HCT116 (cell line): ENCODE data around the gene LRP2. TPM values are rescaled to one million over a fixed set of nuclear protein-coding genes. Genes with fewer than 3 reads are reported as not detected.

Experiments used
- ATAC-seq: fragments of 200-7000 bp; cut with Tn5 transposase; 2 replicates; pipeline ENCODE4 v1.9.1; 2020; ENCODE audit warnings: mild to moderate bottlenecking, moderate library complexity
- BruUV-seq: library from RNA; stranded (reverse); fragments of 400-500 nt; replicated peaks from 2 replicates; lab custom pipeline; 2021; lab: Mats Ljungman, UMichigan
- CTCF ChIA-PET: fragments of 300-600 bp; sonication (Branson Sonifier 250); formaldehyde crosslinking; loops from one replicate; lab custom pipeline; 2021; ENCODE audit warnings: antibody characterized with exemption; lab: Charles Lee
- POLR2A ChIA-PET: fragments of 300-600, 350-600 bp; sonication (Branson Sonifier 250); formaldehyde crosslinking; loops from one replicate; lab custom pipeline; 2021; ENCODE audit warnings: antibody characterized with exemption; lab: Charles Lee
- RAD21 ChIA-PET, 2 experiments: fragments of 300-600 bp; sonication (Branson Sonifier 250); formaldehyde crosslinking; loops; one replicate each; lab custom pipeline; 2023; ENCODE audit warnings: low total read pairs in 2 of 2; ENCODE audit not compliant: uncharacterized antibody in 2 of 2, unreplicated experiment in 2 of 2, low non-redundant PET in 1 of 2; lab: Charles Lee
- DNase-seq: peaks from one replicate; pipeline ENCODE4 v3.0.0-alpha.2; 2010; ENCODE audit warnings: low read depth, low spot score
- H2AFZ ChIP-seq: fragments of 200-600 bp; shearing (Covaris generic), sonication (generic); 2 replicates; pipeline ENCODE4 v1.6.1; 2017; ENCODE audit warnings: low read depth, mixed run types, mixed read lengths, antibody characterized with exemption, low read length; ENCODE audit not compliant: poor library complexity, severe bottlenecking
- H3K27ac ChIP-seq: 2 replicates; pipeline ENCODE4 v1.5.1; 2012; ENCODE audit warnings: low read depth, low read length
- H3K27me3 ChIP-seq: fragments of 200-600 bp; sonication (generic); 2 replicates; pipeline ENCODE4 v1.6.1; 2016; ENCODE audit warnings: mixed run types, low read length, mixed read lengths; ENCODE audit not compliant: insufficient read depth
- H3K36me3 ChIP-seq, 2 experiments: fragments of 200-500 bp in 1 of 2; fragments of 200-600 bp in 1 of 2; sonication (Bioruptor generic) in 1 of 2; sonication (generic) in 1 of 2; 2 replicates each; pipeline versions ENCODE4 v1.5.1 to v1.6.1; 2014 to 2016; ENCODE audit warnings: low read length in 2 of 2, inconsistent platforms in 1 of 2, mixed read lengths in 1 of 2, mixed run types in 1 of 2; ENCODE audit not compliant: insufficient read depth in 2 of 2, control insufficient read depth in 1 of 2
- H3K4me1 ChIP-seq, 2 experiments: fragments of 200-600 bp in 1 of 2; sonication (generic) in 1 of 2; 2 replicates each; pipeline versions ENCODE4 v1.5.1 to v1.6.1; 2012 to 2017; ENCODE audit warnings: low read length in 2 of 2, inconsistent platforms in 1 of 2, mild to moderate bottlenecking in 1 of 2, mixed read lengths in 1 of 2, mixed run types in 1 of 2, moderate library complexity in 1 of 2; ENCODE audit not compliant: insufficient read depth in 2 of 2, control insufficient read depth in 1 of 2
- H3K4me2 ChIP-seq: fragments of 200-600 bp; sonication (generic); 2 replicates; pipeline ENCODE4 v1.6.1; 2017; ENCODE audit warnings: mixed run types, low read length, mixed read lengths
- H3K4me3 ChIP-seq, 2 experiments: fragments of 200-600 bp in 1 of 2; sonication (generic) in 1 of 2; replicated peaks in 1 of 2; 2 replicates each; pipeline ENCODE4 v1.5.1; 2011 to 2016; ENCODE audit warnings: low read length in 2 of 2, control low read depth in 1 of 2, low read depth in 1 of 2, mild to moderate bottlenecking in 1 of 2, mixed read lengths in 1 of 2, mixed run types in 1 of 2
- H3K79me2 ChIP-seq: fragments of 200-600 bp; sonication (generic); 2 replicates; pipeline ENCODE4 v1.6.1; 2017; ENCODE audit warnings: mild to moderate bottlenecking, mixed run types, low read length, moderate library complexity, mixed read lengths; ENCODE audit not compliant: insufficient read depth
- H3K9ac ChIP-seq: fragments of 200-600 bp; sonication (generic); 2 replicates; pipeline ENCODE4 v1.6.1; 2016; ENCODE audit warnings: low read length, mixed read lengths
- H3K9me2 ChIP-seq: fragments of 200-600 bp; sonication (generic), shearing (Covaris generic); 2 replicates; pipeline ENCODE4 v1.6.1; 2017; ENCODE audit warnings: mixed run types, mild to moderate bottlenecking, moderate library complexity; ENCODE audit not compliant: insufficient read depth
- H3K9me3 ChIP-seq, 2 experiments: fragments of 200-500 bp in 1 of 2; fragments of 200-600 bp in 1 of 2; sonication (Bioruptor generic) in 1 of 2; sonication (generic) in 1 of 2; 2 replicates each; pipeline ENCODE4 v1.6.1; 2014 to 2017; ENCODE audit warnings: low read length in 2 of 2, mixed read lengths in 2 of 2, inconsistent platforms in 1 of 2, low read depth in 1 of 2, mild to moderate bottlenecking in 1 of 2, mixed run types in 1 of 2, moderate library complexity in 1 of 2; ENCODE audit not compliant: control insufficient read depth in 1 of 2, insufficient read depth in 1 of 2
- H4K20me1 ChIP-seq: fragments of 200-600 bp; sonication (generic), shearing (Covaris generic); 2 replicates; pipeline ENCODE4 v1.6.1; 2017; ENCODE audit warnings: mixed run types, mild to moderate bottlenecking, moderate library complexity; ENCODE audit not compliant: insufficient read depth
- CBX3 ChIP-seq: IDR thresholded peaks from 2 replicates; pipeline ENCODE4 v1.6.1; 2012; ENCODE audit warnings: low read depth
- EGR1 ChIP-seq: IDR thresholded peaks from 2 replicates; pipeline ENCODE4 v1.6.1; 2012; ENCODE audit warnings: low read depth
- ELF1 ChIP-seq: IDR thresholded peaks from 2 replicates; pipeline ENCODE4 v1.6.1; 2012; ENCODE audit warnings: low read depth, borderline replicate concordance
- EZH2phosphoT487 ChIP-seq: fragments of 200-600 bp; IDR thresholded peaks from 2 replicates; pipeline ENCODE4 v1.6.1; 2018; ENCODE audit warnings: antibody characterized with exemption, borderline replicate concordance
- FOSL1 ChIP-seq: IDR thresholded peaks from 2 replicates; pipeline ENCODE4 v1.6.1; 2012; ENCODE audit warnings: low read depth
- JUND ChIP-seq: IDR thresholded peaks from 2 replicates; pipeline ENCODE4 v1.6.1; 2012
- POLR2AphosphoS5 ChIP-seq: IDR thresholded peaks from 2 replicates; pipeline ENCODE4 v1.6.1; 2011; ENCODE audit warnings: mild to moderate bottlenecking, low read depth, low read length, moderate library complexity
- RAD21 ChIP-seq: IDR thresholded peaks from 2 replicates; pipeline ENCODE4 v1.6.1; 2012; ENCODE audit warnings: low read depth, mild to moderate bottlenecking
- SIN3A ChIP-seq: IDR thresholded peaks from 2 replicates; pipeline ENCODE4 v1.6.1; 2012; ENCODE audit warnings: low read depth
- SRF ChIP-seq: IDR thresholded peaks from 2 replicates; pipeline ENCODE4 v1.6.1; 2012; ENCODE audit warnings: low read depth
- TCF7L2 ChIP-seq: IDR thresholded peaks from 2 replicates; pipeline ENCODE4 v1.7.0; 2011; ENCODE audit warnings: borderline replicate concordance, inconsistent platforms; ENCODE audit not compliant: insufficient read depth, insufficient read length; ENCODE audit errors: extremely low read depth
- YY1 ChIP-seq: IDR thresholded peaks from 2 replicates; pipeline ENCODE4 v1.6.1; 2011; ENCODE audit warnings: low read length, low read depth, moderate library complexity, mild to moderate bottlenecking; ENCODE audit not compliant: insufficient replicate concordance; ENCODE audit errors: extremely low read depth
- ZNF274 ChIP-seq: fragments of 200-500 bp; sonication (Bioruptor generic); IDR thresholded peaks from 2 replicates; pipeline ENCODE4 v1.6.1; 2014; ENCODE audit warnings: mild to moderate bottlenecking, low read depth, low read length, inconsistent platforms
- intact Hi-C: fragments of 100-400 bp; cut with micrococcal nuclease; formaldehyde crosslinking; loops from 2 replicates; pipeline ENCODE4 v1.10.0; 2022
- total RNA-seq: library from RNA; stranded (reverse); gene quantifications from one replicate; pipeline ENCODE4 v1.2.1, GENCODE V29; 2021; ENCODE audit not compliant: unreplicated experiment
- TF ChIP-seq, protein P1 (sequence below): IDR thresholded peaks from 2 replicates; pipeline ENCODE4 v1.6.1; 2012; ENCODE audit warnings: low read depth
- TF ChIP-seq, protein P2 (sequence below): IDR thresholded peaks from 2 replicates; pipeline ENCODE4 v1.6.1; 2012
- TF ChIP-seq, protein P3 (sequence below): IDR thresholded peaks from 2 replicates; pipeline ENCODE4 v1.6.1; 2011; ENCODE audit warnings: mild to moderate bottlenecking, low read length, moderate library complexity; ENCODE audit not compliant: insufficient replicate concordance; ENCODE audit errors: extremely low read depth
- TF ChIP-seq, protein P4 (sequence below), 3 experiments: fragments of 200-600 bp in 1 of 3; sonication (generic) in 1 of 3; IDR thresholded peaks in 2 of 3; conservative IDR thresholded peaks in 1 of 3; 2 replicates each; pipeline ENCODE4 v1.5.1; 2012 to 2017; ENCODE audit warnings: low read depth in 2 of 3, low read length in 2 of 3, antibody characterized with exemption in 1 of 3, borderline replicate concordance in 1 of 3, control low read depth in 1 of 3, mild to moderate bottlenecking in 1 of 3, mixed read lengths in 1 of 3, mixed run types in 1 of 3, moderate library complexity in 1 of 3; ENCODE audit not compliant: insufficient read depth in 1 of 3

LRP2 gene
- total RNA-seq, 1 experiment from 2014 or later = 0.20 TPM

DNA sequence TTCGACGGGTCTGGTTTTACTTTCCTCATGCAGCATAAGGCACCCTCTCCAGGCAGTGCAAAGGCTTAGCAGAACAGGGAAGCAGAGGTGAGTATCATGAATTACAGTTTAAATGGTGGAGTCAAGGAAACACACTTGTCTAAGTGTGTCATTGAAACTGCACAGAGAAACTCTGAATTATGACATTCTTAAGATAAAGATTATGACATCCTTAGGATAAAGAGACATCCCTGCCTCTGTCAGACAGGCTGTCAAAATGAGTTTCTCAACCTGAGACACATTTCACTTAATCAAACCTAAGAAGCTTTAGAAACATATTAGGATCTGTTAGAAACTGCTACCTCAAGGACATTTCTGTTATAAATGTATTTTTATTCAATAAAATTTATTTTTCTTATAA is 179.8 kb downstream of the LRP2 start:
- ChIA-PET CTCF (no interaction called here), POLR2A (no interaction called here), RAD21 (no interaction called here)
- no peak for ATAC-seq
- TF ChIP-seq ELF1 (no peak), SIN3A (no peak), YY1 (no peak), ZNF274 (no peak), EGR1 (no peak), TCF7L2 (no peak), EZH2phosphoT487 (no peak), FOSL1 (no peak), POLR2AphosphoS5 (no peak), RAD21 (no peak), SRF (no peak), JUND (no peak), CBX3 (no peak)
- TF ChIP-seq, protein P1, sequence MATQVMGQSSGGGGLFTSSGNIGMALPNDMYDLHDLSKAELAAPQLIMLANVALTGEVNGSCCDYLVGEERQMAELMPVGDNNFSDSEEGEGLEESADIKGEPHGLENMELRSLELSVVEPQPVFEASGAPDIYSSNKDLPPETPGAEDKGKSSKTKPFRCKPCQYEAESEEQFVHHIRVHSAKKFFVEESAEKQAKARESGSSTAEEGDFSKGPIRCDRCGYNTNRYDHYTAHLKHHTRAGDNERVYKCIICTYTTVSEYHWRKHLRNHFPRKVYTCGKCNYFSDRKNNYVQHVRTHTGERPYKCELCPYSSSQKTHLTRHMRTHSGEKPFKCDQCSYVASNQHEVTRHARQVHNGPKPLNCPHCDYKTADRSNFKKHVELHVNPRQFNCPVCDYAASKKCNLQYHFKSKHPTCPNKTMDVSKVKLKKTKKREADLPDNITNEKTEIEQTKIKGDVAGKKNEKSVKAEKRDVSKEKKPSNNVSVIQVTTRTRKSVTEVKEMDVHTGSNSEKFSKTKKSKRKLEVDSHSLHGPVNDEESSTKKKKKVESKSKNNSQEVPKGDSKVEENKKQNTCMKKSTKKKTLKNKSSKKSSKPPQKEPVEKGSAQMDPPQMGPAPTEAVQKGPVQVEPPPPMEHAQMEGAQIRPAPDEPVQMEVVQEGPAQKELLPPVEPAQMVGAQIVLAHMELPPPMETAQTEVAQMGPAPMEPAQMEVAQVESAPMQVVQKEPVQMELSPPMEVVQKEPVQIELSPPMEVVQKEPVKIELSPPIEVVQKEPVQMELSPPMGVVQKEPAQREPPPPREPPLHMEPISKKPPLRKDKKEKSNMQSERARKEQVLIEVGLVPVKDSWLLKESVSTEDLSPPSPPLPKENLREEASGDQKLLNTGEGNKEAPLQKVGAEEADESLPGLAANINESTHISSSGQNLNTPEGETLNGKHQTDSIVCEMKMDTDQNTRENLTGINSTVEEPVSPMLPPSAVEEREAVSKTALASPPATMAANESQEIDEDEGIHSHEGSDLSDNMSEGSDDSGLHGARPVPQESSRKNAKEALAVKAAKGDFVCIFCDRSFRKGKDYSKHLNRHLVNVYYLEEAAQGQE = no peak
- TF ChIP-seq, protein P2, sequence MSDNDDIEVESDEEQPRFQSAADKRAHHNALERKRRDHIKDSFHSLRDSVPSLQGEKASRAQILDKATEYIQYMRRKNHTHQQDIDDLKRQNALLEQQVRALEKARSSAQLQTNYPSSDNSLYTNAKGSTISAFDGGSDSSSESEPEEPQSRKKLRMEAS = no peak
- TF ChIP-seq, protein P3, sequence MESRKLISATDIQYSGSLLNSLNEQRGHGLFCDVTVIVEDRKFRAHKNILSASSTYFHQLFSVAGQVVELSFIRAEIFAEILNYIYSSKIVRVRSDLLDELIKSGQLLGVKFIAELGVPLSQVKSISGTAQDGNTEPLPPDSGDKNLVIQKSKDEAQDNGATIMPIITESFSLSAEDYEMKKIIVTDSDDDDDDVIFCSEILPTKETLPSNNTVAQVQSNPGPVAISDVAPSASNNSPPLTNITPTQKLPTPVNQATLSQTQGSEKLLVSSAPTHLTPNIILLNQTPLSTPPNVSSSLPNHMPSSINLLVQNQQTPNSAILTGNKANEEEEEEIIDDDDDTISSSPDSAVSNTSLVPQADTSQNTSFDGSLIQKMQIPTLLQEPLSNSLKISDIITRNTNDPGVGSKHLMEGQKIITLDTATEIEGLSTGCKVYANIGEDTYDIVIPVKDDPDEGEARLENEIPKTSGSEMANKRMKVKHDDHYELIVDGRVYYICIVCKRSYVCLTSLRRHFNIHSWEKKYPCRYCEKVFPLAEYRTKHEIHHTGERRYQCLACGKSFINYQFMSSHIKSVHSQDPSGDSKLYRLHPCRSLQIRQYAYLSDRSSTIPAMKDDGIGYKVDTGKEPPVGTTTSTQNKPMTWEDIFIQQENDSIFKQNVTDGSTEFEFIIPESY = no peak
- TF ChIP-seq, protein P4, sequence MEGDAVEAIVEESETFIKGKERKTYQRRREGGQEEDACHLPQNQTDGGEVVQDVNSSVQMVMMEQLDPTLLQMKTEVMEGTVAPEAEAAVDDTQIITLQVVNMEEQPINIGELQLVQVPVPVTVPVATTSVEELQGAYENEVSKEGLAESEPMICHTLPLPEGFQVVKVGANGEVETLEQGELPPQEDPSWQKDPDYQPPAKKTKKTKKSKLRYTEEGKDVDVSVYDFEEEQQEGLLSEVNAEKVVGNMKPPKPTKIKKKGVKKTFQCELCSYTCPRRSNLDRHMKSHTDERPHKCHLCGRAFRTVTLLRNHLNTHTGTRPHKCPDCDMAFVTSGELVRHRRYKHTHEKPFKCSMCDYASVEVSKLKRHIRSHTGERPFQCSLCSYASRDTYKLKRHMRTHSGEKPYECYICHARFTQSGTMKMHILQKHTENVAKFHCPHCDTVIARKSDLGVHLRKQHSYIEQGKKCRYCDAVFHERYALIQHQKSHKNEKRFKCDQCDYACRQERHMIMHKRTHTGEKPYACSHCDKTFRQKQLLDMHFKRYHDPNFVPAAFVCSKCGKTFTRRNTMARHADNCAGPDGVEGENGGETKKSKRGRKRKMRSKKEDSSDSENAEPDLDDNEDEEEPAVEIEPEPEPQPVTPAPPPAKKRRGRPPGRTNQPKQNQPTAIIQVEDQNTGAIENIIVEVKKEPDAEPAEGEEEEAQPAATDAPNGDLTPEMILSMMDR (IDR thresholded peaks at IDR 0.05 in 2 of 3, conservative IDR thresholded peaks at IDR 0.05 in 1 of 3; ENCODE audit: borderline replicate concordance in 1 of 3, insufficient read depth in 1 of 3, low read depth in 2 of 3, low read length in 2 of 3) = no peak
- H3K4me2 ChIP-seq = no peak overlapping the region
- no peak overlapping the region for H2AFZ ChIP-seq
- no peaks in the 10 kb centered on the region for H3K9me2 ChIP-seq
- H3K36me3 ChIP-seq = no peaks in the 10 kb centered on the region
- H3K9me3 ChIP-seq = no peaks in the 10 kb centered on the region
- H3K27ac ChIP-seq = no peak overlapping the region
- H3K9ac ChIP-seq = no peak overlapping the region
- peaks cover 6% of the 10 kb centered on the region; the same call in 1 of the 2 replicates for H3K27me3 ChIP-seq
- no peak overlapping the region for H3K4me3 ChIP-seq
- no peaks in the 10 kb centered on the region for H3K79me2 ChIP-seq
- H3K4me1 ChIP-seq = no peaks in the 10 kb centered on the region
- BruUV-seq = no TSS peak
- no peak for DNase-seq
- intact Hi-C loops = no loop called here
- no peaks in the 10 kb centered on the region for H4K20me1 ChIP-seq
